GM19023 (cell line): Measurements from ENCODE around the gene USP24.

Source experiments
- ATAC-seq: cut with Tn5 transposase; IDR thresholded peaks from one replicate; pipeline ENCODE4 v1.9.1; 2021; ENCODE audit warnings: mild to moderate bottlenecking, moderate library complexity; ENCODE audit not compliant: unreplicated experiment

Gene USP24

DNA sequence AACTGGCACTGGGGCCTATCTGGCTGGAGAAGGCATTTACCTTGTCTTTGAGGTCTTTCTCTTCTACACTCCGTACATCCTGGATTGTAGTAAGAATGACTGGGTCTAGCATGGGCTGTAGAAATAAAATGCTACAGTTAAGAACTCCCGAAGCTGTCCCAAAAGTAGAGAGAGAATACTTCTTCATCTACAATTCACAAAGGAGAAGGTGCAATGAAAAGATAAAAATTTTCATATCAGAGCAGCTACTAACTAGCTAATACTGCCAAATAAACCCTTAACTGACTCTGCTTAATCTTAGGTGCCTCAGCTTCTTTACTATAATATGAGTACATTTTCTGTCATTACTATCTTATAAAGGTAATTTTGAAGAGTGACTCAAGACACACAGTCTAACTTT is 55.6 kb downstream of the USP24 start:
- ATAC-seq: no peak

DNA sequence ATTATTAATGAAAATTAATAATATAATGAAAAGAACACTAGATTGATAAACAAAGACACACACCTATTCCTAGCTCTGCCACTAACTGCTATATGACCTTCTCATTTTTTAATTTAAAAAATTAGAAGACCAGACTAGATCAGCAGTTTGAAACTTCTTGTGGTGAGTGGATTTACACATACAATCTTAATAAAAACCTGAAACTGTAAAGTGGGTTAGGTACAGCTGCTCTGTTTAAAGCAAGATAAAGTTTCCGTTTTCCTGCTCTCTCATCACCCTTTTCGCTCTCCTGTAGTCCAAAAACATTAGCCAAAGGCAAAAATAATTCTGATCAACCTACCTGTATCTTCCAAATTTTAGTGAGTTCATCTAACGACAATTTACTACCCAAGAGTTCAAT is 58.6 kb downstream of the USP24 start:
- ATAC-seq: no peak

DNA sequence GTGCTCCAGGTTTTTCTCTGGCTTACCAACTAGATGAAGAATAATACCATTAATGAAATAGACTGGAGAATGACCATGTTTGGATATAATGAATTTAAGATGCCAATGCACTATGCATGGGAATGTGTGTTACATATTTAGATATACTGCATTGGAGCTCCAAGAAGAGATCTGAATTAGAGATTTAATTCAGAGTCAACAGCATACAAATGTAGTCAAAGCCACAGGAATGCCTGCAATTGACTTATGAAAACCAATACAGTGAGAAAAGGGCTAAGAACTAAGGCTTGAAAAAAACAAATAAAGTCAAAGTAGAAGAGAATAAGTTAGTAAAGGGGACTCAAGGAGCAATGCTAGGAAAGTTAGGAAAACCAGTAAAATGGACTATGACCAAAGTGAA is 59.1 kb downstream of the USP24 start:
- ATAC-seq: no peak

DNA sequence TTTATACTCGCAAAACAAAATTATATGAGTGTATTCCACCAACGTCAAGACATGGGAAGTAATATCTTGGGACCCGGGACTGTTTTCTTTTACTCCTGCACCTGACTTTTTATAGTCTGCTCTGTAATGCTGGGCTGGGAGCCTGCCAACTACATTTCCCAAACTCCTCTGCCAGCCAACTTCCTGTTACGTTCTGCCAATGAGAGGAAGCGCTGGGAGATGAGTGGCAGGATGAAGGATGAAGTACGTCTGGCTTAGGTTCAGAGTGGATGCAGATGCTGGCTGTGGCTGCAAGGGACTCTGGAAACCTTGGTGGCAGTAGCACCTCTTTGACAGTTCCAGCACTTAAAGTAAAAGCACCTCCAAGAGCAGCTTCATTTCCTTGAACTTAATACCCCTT is 59.6 kb downstream of the USP24 start:
- no peak for ATAC-seq

DNA sequence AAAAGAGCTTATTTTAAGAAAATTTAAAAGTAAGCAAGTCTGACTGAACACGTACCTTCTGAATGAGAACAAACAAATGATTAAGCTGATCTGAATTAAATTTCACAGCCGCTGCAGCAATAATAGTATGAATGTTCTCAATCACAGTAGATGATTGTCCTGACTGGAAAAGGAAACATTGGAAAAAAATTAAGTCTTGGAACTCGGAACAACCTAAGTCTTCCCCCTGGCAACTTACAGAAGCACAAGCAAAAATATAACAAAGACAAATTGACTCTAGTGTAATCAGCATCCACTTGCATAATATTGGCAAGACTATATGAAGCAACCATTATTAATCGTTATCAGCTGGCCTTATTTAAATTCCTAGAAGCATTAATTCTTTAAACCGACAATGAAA is 60.5 kb downstream of the USP24 start:
- ATAC-seq: no peak

DNA sequence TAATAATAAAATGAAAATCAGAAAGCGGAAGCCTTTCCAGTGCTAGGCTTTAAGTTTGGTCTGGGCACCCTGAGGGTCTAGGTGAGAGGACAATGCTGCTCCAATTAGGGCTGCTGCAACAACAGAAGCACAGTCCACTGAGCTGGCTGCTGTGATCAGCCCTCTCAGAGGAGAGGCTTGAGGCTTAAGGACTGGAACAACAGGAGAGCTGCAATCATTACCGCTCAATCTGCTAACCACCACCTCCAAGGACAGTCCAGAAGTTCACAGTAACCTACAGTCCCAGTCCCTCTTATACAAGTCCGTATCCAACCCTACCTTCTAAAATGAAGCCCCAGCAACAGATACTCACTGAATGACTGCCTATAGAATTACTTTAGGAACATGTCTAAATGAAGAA is 62.1 kb downstream of the USP24 start:
- no peak for ATAC-seq

DNA sequence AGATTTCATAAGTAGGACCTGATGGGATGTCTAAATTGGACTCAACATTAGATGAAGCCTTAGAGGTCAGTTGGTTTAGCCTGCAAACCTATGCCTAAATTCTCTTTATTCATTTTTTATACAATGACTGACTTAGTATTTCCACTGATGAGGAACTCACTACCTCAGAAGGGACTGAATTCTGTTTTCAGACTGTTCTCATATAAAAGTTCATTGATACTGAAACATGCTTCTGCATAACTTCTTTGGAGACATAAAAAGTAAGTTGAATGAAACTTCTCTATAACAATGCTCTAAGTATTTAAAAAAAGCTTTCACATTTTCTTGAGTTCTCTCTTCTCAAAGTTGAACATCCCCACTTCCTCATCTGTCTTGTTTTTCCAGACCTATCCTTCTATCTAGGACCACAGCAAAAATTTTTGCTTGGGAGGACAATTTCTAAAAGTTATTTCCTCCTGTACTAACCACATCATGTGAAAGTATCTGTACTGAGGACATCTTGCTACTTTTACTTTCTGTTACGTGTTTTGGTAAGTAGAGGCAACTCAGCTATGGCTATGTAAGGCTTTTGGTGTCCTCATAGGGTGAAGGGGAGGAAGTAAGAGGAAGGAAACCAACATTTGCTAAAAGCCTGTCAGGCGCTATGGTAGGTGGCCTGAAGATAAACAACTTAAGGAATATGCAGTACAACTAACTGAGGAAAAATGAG is 64.1 kb downstream of the USP24 start:
- no peak for ATAC-seq

DNA sequence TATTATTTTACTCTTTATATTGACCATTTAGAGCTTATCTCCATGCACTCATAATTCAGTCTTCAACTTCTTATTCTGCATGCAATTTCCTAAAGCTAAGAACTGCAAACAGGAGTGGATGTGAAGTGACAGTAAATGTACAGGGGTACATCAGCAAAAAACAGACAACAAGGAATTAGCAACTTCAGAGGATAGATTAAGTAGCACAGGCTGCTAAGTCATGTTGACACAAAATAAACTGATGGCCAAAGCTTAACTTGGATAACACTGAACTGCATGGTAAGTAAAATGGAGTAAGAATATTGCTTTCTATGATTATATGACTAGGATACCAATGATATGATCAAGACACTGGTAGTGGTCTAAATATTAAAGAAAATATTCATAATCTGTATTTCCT is 66.5 kb downstream of the USP24 start:
- ATAC-seq: no peak

DNA sequence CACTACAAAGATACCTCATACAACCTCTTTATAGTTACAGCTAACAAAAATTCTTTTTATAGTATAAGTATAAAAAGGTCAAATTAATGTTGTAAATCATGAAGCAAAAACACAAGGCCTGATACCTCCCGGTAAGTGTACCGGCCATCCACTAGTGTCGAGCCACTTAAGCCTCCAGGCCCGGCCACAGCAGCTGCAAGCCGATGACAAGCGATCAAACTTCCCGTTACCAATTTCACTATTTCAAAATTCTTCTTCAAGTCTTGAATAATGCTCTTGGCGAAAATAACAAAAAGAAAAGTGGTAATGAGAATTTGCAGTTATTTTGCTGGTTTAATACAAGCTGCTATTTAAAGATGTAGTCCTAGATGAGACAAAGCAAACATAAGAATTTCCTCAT is 67.6 kb downstream of the USP24 start:
- ATAC-seq: no peak

DNA sequence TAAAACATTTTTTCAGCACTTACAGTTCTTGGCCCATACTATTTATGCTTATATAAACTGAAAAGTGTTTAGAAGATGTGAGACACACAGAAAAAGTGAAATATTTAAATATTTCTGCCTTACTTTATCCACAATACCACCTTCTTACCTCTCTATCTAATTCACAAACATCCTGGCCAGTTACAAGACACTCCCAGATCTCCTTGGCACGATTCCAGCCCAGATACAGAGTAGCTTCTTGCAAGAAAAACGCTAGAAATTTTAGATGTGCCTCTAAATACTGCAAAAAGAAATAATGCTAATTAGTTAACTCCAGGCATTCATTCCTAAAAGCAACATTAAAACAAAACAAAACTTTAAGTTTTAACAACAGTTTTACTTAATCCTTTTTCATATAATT is 68.4 kb downstream of the USP24 start:
- ATAC-seq: no peak

DNA sequence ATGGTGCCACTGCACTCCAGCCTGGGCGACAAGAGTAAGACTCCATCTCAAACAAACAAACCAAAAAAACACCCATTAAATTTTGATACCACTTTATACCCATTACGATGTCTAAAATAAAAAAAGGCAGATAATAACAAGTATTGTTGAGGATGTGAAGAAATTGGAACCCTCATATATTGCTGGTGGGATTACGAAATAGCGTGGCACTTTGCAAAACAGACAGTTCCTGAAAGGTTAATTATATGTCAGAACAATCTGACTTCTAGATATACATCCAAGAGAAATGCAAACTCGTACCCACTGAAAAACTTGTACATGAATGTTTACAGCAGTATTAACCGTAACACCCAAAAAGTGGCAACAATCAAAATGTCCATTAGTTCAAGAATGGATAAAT is 70.3 kb downstream of the USP24 start:
- ATAC-seq: no peak

DNA sequence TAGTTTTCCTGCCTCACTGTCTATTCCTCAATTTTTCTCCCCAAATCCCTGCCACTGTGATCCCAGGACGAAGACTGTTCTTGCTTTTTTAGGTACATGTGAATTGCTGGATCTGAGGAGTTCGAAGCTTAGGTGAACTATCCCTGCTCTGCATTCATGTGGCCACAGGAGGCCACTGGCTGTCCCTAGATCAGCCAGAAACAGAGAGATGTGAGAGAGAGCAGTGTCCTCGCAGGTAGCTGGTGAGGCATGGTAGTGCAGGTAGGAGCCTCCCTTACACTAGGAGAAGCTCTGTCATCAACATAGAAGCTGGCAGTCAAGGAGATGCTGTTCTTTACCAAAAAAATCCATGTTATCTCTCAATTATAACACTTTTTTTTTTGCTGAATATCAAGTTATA is 71.5 kb downstream of the USP24 start:
- ATAC-seq: no peak

DNA sequence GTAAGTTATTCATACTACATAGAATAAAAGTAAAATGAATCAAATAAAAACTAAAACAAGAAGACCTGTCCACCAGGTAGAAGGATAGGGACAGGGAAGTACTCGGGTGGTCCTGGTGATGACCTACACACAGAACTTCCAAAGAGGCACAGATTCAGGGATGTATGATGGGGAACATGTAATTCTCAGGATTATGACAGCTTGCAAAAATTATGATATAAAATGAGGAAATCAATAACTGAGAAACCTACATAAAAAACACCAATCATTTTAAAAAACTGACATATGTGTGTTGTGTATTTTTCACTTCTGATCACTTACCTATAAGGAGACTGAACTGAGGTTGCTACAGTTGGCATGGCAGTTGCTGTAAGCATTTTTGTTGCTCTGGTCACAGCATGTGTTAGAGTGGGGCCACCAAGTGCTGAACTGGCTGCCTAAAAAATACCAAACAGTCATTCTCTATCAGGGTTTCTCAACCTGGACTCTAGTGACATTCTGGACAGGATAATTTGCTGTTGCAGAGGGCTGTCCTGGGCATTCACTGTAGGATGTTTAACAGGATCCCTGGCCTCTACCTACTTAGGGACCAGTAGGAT is 73.8 kb downstream of the USP24 start:
- ATAC-seq: no peak

DNA sequence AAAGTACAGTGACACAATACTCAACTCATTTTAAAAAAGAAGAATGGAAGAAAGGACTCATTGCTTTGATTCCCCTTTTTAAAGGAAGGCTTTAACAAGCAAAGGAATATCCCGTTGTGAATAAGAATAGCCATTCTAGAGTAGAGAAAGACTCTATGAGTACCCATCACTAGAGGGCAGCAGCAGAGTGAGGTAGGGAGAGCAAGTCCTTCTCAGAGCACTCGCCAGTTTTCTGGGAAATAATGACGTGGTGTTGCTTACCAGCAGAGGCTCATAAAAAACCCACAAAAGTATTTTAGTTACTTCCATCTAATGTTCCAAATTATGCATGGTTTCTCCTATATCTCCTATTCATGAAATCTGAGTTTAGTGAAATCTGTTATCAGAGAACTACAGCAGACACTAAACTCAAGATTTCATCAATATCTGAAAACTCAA is 74.6 kb downstream of the USP24 start:
- no peak for ATAC-seq

DNA sequence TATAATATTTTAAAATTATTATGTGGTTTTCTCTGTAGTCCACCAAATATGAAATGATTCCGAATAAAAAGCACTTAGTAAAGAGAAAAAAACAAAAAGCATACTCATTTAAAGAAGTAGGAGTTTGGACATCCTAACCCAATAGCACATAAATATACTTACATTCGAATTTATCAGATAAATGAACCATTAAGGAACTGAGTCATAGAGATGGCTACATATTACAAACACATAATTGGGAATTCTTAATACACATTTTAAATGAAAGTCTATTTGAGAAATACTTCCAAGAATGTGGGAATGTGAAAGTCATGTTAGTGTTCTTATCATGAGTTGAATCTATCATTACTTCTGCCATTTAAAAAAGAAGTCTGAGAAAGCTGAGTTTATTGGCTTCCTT is 75.0 kb downstream of the USP24 start:
- no peak for ATAC-seq

DNA sequence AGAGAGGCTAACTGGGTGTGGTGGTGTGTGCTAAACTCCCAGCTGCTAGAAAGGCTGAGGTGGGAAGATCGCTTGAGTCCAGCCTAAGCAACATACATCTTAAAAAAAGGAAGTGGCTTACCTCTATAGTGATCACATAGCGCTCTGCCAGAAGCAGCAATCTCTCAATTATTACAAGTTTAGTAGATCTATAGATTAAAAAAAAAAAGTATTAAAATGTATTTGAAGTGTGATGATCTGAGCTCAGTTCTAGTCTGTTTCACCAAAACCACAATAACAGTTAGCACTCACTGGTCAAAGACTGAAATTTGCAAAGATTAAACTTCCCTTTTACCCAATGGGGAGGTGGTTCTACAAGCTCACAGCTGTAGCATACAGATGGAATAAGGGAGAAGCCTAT is 76.3 kb downstream of the USP24 start:
- no peak for ATAC-seq

DNA sequence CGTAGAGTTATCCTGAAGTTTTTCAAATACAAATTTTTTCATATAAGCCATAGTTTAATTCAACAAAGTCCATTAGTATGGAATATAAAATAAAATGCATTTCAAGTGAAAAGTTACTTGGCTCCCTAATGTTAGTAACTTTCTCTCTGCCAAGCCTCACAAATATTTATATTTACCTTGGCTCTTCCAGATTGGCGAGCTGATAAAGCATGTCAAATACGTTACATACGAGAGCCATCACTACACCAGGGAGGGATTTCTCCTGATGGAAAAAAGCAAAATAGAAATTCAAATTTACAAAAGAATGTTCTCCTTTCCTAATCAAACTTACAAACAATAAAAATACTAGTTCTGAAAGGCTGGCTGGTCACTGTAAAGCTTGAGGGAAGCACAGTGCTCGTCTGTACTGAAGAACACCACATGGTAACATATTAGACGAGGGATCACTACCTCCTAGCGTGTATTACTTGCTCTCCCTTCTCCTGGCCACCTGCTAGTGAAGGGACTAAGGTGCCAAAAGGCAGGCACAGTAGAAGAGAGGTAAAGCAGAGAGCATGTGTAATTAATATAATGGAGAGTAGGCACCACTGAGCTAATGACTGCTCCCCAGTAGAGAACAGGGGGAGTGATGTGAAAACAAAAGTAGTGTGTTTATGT is 80.9 kb downstream of the USP24 start:
- ATAC-seq: no peak

DNA sequence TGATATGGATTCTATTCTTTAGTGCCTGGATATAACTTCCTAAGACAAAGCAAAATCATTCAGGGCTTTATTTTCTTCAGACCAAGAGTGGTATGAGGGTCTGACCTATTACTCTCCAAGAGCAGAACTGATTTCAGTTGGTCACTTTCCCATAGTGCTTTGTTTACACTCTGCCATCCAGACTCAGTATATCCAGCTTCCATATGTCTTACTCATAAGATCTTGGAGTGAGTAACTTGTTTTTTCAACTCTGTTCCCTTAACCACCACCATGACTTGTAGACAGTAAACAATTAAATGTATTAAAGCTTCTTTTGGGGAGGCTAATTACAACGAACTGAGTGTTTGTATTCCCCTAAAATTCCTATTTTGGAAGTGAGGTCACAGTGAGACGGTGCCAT is 83.4 kb downstream of the USP24 start:
- ATAC-seq: no peak

DNA sequence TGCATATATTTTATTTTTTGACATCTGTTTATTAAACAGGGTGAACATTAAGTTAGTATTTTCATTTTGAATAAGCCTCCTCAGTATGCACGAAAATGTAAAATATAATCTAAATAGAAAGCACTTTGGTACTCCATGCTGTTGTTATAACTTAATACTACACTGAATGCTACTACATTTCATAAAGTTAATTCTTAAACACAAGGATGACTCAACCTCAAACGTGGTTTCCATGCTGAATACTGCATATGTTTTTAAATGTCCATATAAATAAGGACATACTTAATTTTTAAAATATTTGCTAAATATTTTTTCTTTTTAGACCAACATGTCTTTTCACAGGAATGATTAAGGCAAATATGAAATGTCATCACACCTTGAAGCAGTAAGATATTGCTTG is 83.9 kb downstream of the USP24 start:
- no peak for ATAC-seq

DNA sequence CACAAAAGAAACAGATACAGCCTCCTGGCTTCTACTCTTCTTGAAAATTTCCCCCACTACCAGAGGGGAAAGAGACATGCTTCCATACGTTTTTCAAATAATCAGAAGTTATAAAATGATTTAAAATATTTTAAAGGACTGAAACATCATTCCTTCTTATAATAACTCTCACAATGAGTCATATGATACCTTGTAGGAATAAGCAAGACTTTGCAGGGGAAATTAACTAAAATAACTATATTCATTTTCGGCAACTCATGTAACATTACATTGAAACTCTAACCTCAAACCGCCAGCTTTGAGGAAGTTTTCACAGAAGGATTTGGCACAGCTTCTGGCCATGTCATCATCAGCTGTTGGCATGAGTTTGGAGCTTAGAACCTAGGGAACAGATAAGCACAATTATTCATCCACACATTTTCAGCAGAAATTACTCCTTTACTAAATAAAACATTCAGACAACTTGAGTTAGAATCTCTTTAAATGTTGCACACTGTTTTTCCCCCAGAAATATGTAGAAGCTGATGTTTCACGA is 85.9 kb downstream of the USP24 start:
- no peak for ATAC-seq

DNA sequence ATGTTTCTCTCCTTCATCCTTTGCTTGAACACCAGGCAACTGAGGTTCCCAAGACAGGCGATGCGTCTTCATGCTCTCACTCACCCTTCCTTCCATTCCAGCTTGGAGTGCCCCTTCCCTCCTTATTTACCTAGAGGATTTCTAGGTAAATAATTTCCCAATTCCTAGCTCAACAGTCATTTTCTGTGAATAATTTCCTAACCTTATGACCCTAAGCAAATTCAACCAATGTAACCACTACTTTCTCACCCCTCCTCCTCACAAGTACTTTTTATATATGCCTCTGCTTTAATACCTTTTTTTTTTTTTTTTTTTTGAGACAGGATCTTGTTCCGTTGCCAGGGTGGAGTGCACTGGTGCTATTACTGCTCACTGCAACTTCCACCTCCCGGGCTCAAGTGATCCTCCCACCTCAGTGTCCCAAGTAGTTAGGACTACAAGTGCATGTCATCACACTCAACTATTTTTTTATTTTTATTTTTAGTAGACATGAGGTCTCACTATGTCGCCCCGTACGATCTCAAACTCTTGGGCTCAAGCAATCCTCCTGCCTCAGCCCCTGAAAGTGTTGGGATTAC is 86.7 kb downstream of the USP24 start:
- ATAC-seq: no peak

DNA sequence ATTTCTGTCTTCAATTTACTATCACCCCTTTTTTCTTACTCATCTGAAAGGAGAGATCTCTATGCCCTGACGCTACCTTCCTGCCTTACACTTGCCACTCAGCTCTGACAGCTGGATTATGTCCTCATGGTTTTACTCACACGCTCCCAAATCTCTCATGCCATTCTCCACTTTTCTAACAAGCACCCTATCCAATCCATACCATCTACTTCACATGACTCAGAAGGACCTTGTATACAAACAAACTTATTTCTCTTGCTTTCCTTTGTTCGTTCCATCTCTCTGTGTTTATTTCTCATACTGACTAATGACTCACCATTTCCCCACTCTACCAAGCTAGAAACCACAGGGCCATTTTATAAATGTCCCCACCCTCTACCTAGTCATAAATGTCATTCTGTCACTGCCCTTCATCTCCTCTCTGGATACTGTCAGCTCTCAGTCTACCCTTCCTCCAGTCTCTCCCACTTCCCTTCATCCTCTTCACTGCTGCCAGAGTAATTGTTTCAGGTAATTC is 87.3 kb downstream of the USP24 start:
- ATAC-seq: peak; percentile 67
